Mucosa of gallbladder (tissue), 1 donor: ENCODE measurements around the gene TRIM27. TPM values are rescaled to one million over a fixed set of nuclear protein-coding genes. Genes with fewer than 3 reads are reported as not detected.
"Not testable (repeated sequence)": the region's sequence is repeated elsewhere in the genome, so short reads cannot be mapped to it uniquely, and the experiment has no call there.

ENCODE experiments used
- DNase-seq: peaks from one replicate; pipeline ENCODE4 v3.0.0-alpha.2; 2020; ENCODE audit warnings: low spot score
- total RNA-seq: library from RNA; stranded (reverse); gene quantifications from one replicate; pipeline ENCODE4 v1.2.1, GENCODE V29; 2021
- donor health status: DM: no; HTN: no; CAD: no.

The TRIM27 gene
- total RNA-seq, 1 donor from 2014 or later: 42.4 TPM

- peak; percentile 55 for DNase-seq
These were observed 27.0 kb downstream of the TRIM27 start for GRCh38 chr6:28896505-28897368.

GRCh38 chr6:28895131-28895812 is 28.5 kb downstream of the TRIM27 start:
- peak; percentile 96 for DNase-seq

GRCh38 chr6:28893172-28893799 is 30.5 kb downstream of the TRIM27 start:
- no peak for DNase-seq

- no peak for DNase-seq
These were observed 31.3 kb downstream of the TRIM27 start for GRCh38 chr6:28892525-28892924.

- DNase-seq: no peak
These were observed 35.8 kb downstream of the TRIM27 start for GRCh38 chr6:28887796-28888496.

- DNase-seq: no peak
These were observed 37.7 kb downstream of the TRIM27 start for GRCh38 chr6:28886079-28886439.

- no peak for DNase-seq
These were observed 39.2 kb downstream of the TRIM27 start for GRCh38 chr6:28884423-28885131.

GRCh38 chr6:28880894-28881780 is 42.6 kb downstream of the TRIM27 start:
- DNase-seq: peak; percentile 82

GRCh38 chr6:28880519-28880893 is 43.3 kb downstream of the TRIM27 start:
- DNase-seq: no peak

GRCh38 chr6:28876710-28877109 is 47.1 kb downstream of the TRIM27 start:
- no peak for DNase-seq

GRCh38 chr6:28875191-28875747 is 48.5 kb downstream of the TRIM27 start:
- no peak for DNase-seq

- not testable (repeated sequence) for DNase-seq
These were observed 51.5 kb downstream of the TRIM27 start for GRCh38 chr6:28872157-28872817.

- no peak for DNase-seq
These were observed 52.2 kb downstream of the TRIM27 start for GRCh38 chr6:28871335-28872156.

- no peak for DNase-seq
These were observed 54.9 kb downstream of the TRIM27 start for GRCh38 chr6:28868873-28869272.

- no peak for DNase-seq
These were observed 56.7 kb downstream of the TRIM27 start for GRCh38 chr6:28867086-28867409.

- peak; percentile 65 for DNase-seq
These were observed 57.3 kb downstream of the TRIM27 start for GRCh38 chr6:28866205-28867085.

GRCh38 chr6:28865401-28866204 is 58.2 kb downstream of the TRIM27 start:
- DNase-seq: no peak
